Keratinocyte (primary cell): ENCODE results near the gene CWF19L1. TPM values are rescaled to one million over a fixed set of nuclear protein-coding genes. Genes with fewer than 3 reads are reported as not detected.

Experiments used
- DNase-seq: peaks from one replicate; pipeline ENCODE4 v3.0.0-alpha.2; 2011; ENCODE audit warnings: low read depth, missing footprints, low spot score
- FAIRE-seq: peaks from 2 replicates; lab custom pipeline; 2011; peaks lifted over from hg19 to GRCh38; lab: Jason Lieb, UNC
- H2AFZ ChIP-seq: 2 replicates; pipeline ENCODE4 v1.6.0; 2012; ENCODE audit warnings: low read length, control low read depth, inconsistent platforms; ENCODE audit not compliant: control insufficient read depth
- H3K27ac ChIP-seq: 2 replicates; pipeline ENCODE4 v1.5.1; 2011; ENCODE audit warnings: low read length; ENCODE audit not compliant: control insufficient read depth, insufficient read depth
- H3K27me3 ChIP-seq: 3 replicates; pipeline ENCODE4 v1.6.0; 2011; ENCODE audit warnings: low read length; ENCODE audit not compliant: control insufficient read depth, insufficient read depth; ENCODE audit errors: extremely low read depth
- H3K36me3 ChIP-seq, 2 experiments: 2 replicates in 1 of 2; 3 replicates in 1 of 2; pipeline ENCODE4 v1.5.1; 2011; ENCODE audit warnings: low read length in 2 of 2, mild to moderate bottlenecking in 1 of 2; ENCODE audit not compliant: control insufficient read depth in 2 of 2, insufficient read depth in 2 of 2; ENCODE audit errors: extremely low read depth in 1 of 2
- H3K4me1 ChIP-seq: 3 replicates; pipeline ENCODE4 v1.5.1; 2011; ENCODE audit warnings: low read length; ENCODE audit not compliant: control insufficient read depth, insufficient read depth; ENCODE audit errors: extremely low read depth
- H3K4me2 ChIP-seq: 3 replicates; pipeline ENCODE4 v1.6.0; 2011; ENCODE audit warnings: low read depth, low read length; ENCODE audit not compliant: control insufficient read depth, insufficient read depth; ENCODE audit errors: extremely low read depth
- H3K4me3 ChIP-seq, 3 experiments: fragments of 200-600 bp in 1 of 3; sonication (generic) in 1 of 3; 2 replicates in 2 of 3; 3 replicates in 1 of 3; pipeline ENCODE4 v1.5.1; 2011 to 2016; ENCODE audit warnings: low read length in 3 of 3, mild to moderate bottlenecking in 3 of 3, control low read depth in 2 of 3, inconsistent platforms in 1 of 3, low read depth in 1 of 3, mixed read lengths in 1 of 3, mixed run types in 1 of 3, moderate library complexity in 1 of 3; ENCODE audit not compliant: control insufficient read depth in 2 of 3, insufficient read depth in 2 of 3; ENCODE audit errors: extremely low read depth in 1 of 3
- H3K79me2 ChIP-seq: 2 replicates; pipeline ENCODE4 v1.6.0; 2012; ENCODE audit warnings: low read length; ENCODE audit not compliant: control insufficient read depth, insufficient read depth
- H3K9ac ChIP-seq: 3 replicates; pipeline ENCODE4 v1.6.0; 2011; ENCODE audit warnings: low read length; ENCODE audit not compliant: control insufficient read depth, insufficient read depth; ENCODE audit errors: extremely low read depth
- H3K9me1 ChIP-seq: 3 replicates; pipeline ENCODE4 v1.6.0; 2011; ENCODE audit warnings: low read length; ENCODE audit not compliant: control insufficient read depth, insufficient read depth; ENCODE audit errors: extremely low read depth
- H3K9me3 ChIP-seq: 2 replicates; pipeline ENCODE4 v1.5.1; 2012; ENCODE audit warnings: low read depth, low read length; ENCODE audit not compliant: control insufficient read depth
- H4K20me1 ChIP-seq: 3 replicates; pipeline ENCODE4 v1.6.0; 2011; ENCODE audit warnings: low read length; ENCODE audit not compliant: control insufficient read depth, insufficient read depth; ENCODE audit errors: extremely low read depth
- EZH2 ChIP-seq: IDR thresholded peaks from one replicate; pipeline ENCODE4 v1.6.1; 2012; ENCODE audit warnings: inconsistent platforms, mild to moderate bottlenecking, low read length, moderate library complexity
- dilution Hi-C: fragments of 300-500 bp; cut with MboI; formaldehyde crosslinking; loops from one replicate; pipeline ENCODE4 v1.7.0; 2020; ENCODE audit warnings: low sequenced_read_pairs; ENCODE audit not compliant: extremely low pct_ligation_motif_present
- polyA plus RNA-seq, 5 experiments: library from polyadenylated mRNA; depleted of rRNA in 3 of 5; stranded (reverse) in 3 of 5; stranded (forward) in 1 of 5; unstranded in 1 of 5; fragments of >200 nt; gene quantifications; 1 replicate in 1 of 5; 2 replicates in 3 of 5; 3 replicates in 1 of 5; pipeline versions ENCODE4 v1.2.1 to v1.2.3, GENCODE V29; 2011 to 2012; ENCODE audit warnings: missing spikeins in 2 of 5, low read depth in 1 of 5, low replicate concordance in 1 of 5
- TF ChIP-seq, protein P1 (sequence below), 3 experiments: IDR thresholded peaks in 1 of 3; conservative IDR thresholded peaks in 1 of 3; optimal IDR thresholded peaks in 1 of 3; 2 replicates in 2 of 3; 3 replicates in 1 of 3; pipeline versions ENCODE3 to v1.5.1; 2011; ENCODE audit warnings: low read length in 3 of 3, mild to moderate bottlenecking in 3 of 3, moderate library complexity in 2 of 3, control low read depth in 1 of 3, inconsistent platforms in 1 of 3; ENCODE audit not compliant: insufficient read depth in 2 of 3; ENCODE audit errors: extremely low read depth in 1 of 3

CWF19L1 gene
- polyA plus RNA-seq, 1 donor (not counting 4 experiments of a cell fraction or from before 2014, with no cell fraction given): 20.2 TPM

DNA sequence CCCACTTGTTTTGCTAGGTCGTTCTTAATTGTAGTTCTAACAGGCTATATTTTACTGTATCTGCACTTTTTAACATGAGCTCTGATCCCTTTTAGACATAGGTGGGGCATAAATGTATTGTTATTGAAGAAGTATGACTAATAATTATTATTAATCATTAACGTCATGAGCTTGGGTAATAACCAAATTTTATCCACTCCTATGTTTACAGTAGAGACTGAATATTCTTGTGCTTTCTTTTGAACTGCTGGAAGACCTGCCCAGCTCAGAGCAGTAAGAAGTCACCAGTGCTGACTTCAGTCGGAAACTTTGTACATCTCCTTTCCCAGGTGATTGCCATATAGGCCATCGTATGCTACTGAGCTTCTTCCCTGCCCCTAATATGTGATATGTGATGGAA is 43.9 kb upstream of the CWF19L1 start:
- FAIRE-seq: no peak
- no peak for DNase-seq
- TF ChIP-seq, protein P1, sequence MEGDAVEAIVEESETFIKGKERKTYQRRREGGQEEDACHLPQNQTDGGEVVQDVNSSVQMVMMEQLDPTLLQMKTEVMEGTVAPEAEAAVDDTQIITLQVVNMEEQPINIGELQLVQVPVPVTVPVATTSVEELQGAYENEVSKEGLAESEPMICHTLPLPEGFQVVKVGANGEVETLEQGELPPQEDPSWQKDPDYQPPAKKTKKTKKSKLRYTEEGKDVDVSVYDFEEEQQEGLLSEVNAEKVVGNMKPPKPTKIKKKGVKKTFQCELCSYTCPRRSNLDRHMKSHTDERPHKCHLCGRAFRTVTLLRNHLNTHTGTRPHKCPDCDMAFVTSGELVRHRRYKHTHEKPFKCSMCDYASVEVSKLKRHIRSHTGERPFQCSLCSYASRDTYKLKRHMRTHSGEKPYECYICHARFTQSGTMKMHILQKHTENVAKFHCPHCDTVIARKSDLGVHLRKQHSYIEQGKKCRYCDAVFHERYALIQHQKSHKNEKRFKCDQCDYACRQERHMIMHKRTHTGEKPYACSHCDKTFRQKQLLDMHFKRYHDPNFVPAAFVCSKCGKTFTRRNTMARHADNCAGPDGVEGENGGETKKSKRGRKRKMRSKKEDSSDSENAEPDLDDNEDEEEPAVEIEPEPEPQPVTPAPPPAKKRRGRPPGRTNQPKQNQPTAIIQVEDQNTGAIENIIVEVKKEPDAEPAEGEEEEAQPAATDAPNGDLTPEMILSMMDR (optimal IDR thresholded peaks at IDR 0.05 in 1 of 3, IDR thresholded peaks at IDR 0.05 in 1 of 3, conservative IDR thresholded peaks at IDR 0.05 in 1 of 3; ENCODE audit: extremely low read depth in 1 of 3, insufficient read depth in 2 of 3, low read length in 3 of 3): no peak
- no peak for TF ChIP-seq EZH2
- no peaks in the 10 kb centered on the region for H4K20me1 ChIP-seq
- no peaks in the 10 kb centered on the region for H3K36me3 ChIP-seq
- H3K27me3 ChIP-seq: peaks cover 5% of the 10 kb centered on the region
- H3K9ac ChIP-seq: no peak overlapping the region
- H2AFZ ChIP-seq: no peak overlapping the region
- no peaks in the 10 kb centered on the region for H3K9me3 ChIP-seq
- dilution Hi-C loops: no loop called here
- no peak overlapping the region for H3K4me3 ChIP-seq
- H3K4me2 ChIP-seq: no peak overlapping the region
- no peaks in the 10 kb centered on the region for H3K4me1 ChIP-seq
- no peaks in the 10 kb centered on the region for H3K9me1 ChIP-seq
- no peak overlapping the region for H3K27ac ChIP-seq
- H3K79me2 ChIP-seq: no peaks in the 10 kb centered on the region

DNA sequence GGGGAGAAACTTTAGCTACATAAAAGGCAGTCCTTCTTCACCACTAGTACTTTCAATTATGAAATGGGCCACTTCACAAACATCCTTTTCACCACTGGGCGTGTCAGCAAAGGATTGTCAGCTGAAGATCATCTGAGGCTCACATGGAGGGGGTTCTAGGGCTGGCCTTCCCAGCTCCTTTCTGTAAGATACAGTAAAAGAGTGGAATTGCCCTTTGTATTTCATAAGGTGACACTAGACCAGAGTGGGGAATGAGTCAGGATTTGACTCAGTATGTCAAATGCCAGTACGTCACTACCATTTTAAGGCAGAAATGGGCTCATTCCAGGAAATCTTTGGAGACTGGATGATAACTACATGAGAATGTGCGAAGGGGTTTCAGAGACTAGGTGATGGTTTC is 40.2 kb upstream of the CWF19L1 start:
- TF ChIP-seq, protein P1 (optimal IDR thresholded peaks at IDR 0.05 in 1 of 3, IDR thresholded peaks at IDR 0.05 in 1 of 3, conservative IDR thresholded peaks at IDR 0.05 in 1 of 3; ENCODE audit: extremely low read depth in 1 of 3, insufficient read depth in 2 of 3, low read length in 3 of 3): no peak
- no peak for TF ChIP-seq EZH2
- H4K20me1 ChIP-seq: no peaks in the 10 kb centered on the region
- no peak overlapping the region for H3K27ac ChIP-seq
- H3K4me1 ChIP-seq: no peaks in the 10 kb centered on the region
- H3K27me3 ChIP-seq: peaks cover 13% of the 10 kb centered on the region
- FAIRE-seq: no peak
- no peak overlapping the region for H3K9ac ChIP-seq
- no peak overlapping the region for H3K4me2 ChIP-seq
- dilution Hi-C loops: no loop called here
- no peaks in the 10 kb centered on the region for H3K36me3 ChIP-seq
- H3K4me3 ChIP-seq: no peak overlapping the region
- no peaks in the 10 kb centered on the region for H3K9me3 ChIP-seq
- no peaks in the 10 kb centered on the region for H3K79me2 ChIP-seq
- no peak overlapping the region for H2AFZ ChIP-seq
- DNase-seq: no peak
- no peaks in the 10 kb centered on the region for H3K9me1 ChIP-seq
